Measurements from ENCODE around the gene AQP1.

DNA sequence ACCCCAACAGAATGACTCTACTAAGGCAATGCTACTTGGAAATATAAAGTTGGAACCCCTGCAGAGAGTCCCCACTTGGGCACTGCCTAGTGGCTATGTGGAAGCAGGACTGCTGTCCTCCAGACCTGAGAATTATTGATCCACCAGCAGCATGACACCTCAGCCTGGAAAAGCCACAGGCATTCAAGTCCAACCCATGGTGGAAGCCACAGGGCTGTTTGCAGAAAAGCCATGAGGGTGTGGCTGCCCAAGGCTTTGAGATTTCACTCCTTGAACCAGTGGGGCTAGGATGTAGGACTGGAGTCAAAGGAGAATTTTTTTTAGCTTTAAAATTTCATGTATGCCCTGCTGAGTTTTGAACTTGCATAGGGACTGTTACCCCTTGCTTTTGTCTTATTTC lies 38.5 kb downstream of the AQP1 start:
- TF ChIP-seq, protein P1, sequence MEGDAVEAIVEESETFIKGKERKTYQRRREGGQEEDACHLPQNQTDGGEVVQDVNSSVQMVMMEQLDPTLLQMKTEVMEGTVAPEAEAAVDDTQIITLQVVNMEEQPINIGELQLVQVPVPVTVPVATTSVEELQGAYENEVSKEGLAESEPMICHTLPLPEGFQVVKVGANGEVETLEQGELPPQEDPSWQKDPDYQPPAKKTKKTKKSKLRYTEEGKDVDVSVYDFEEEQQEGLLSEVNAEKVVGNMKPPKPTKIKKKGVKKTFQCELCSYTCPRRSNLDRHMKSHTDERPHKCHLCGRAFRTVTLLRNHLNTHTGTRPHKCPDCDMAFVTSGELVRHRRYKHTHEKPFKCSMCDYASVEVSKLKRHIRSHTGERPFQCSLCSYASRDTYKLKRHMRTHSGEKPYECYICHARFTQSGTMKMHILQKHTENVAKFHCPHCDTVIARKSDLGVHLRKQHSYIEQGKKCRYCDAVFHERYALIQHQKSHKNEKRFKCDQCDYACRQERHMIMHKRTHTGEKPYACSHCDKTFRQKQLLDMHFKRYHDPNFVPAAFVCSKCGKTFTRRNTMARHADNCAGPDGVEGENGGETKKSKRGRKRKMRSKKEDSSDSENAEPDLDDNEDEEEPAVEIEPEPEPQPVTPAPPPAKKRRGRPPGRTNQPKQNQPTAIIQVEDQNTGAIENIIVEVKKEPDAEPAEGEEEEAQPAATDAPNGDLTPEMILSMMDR (conservative IDR thresholded peaks at IDR 0.05; ENCODE audit: low read depth, low read length): no peak
- TF ChIP-seq EZH2phosphoT487 (IDR thresholded peaks at IDR 0.05; ENCODE audit: borderline replicate concordance, low read length): no peak

All from PC-3 (cell line).